GM19324 (cell line): ENCODE data around the gene FUT2.

Source experiments
- ATAC-seq: cut with Tn5 transposase; IDR thresholded peaks from one replicate; pipeline ENCODE4 v1.9.1; 2021; ENCODE audit warnings: mild to moderate bottlenecking, moderate library complexity; ENCODE audit not compliant: unreplicated experiment, low FRiP score

FUT2 gene

DNA sequence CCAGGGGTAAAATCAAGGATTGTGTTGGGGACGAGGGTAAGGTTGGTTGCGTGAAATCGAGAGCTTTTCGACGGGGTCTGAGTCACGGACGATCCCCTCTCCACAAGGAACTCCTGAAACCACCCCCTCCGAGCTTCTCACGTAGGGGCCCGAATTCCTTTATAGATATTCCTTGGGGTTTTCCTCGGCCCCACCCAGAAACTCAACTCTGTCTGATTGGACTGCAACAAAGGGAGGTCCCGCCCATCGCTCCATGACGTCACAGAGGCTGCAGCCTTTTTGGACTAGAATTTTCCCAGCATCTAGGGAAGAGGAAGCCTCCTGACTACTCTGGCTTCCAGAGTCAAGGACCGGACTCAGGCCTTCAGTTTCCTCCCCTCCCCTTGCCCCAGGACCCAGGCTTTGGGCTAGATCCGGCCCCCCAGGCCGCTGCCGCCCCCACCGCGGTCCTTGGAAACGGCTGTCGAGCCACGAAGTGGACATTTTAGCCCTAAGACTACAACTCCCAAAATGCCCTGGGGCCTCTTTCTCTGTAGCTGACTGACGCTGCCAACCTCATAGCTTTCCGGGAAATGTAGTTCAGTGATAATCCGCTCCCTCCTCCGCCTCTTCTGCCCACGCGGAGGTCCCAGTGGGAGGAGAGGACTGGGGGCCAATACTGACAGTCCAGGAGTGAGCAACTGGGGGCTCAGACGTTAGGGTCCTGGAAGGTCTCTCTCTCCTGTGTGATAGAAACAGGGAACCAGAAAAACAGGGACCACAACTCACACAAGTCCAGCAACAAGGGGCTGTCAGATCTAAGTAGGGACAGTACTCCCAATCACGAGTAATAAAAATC, 51.2 kb downstream of the FUT2 start, which contains the start of gene IZUMO1:
IZUMO1 (minus strand) TSS at position 172 of the 838 bp plus-strand sequence. CDS start 1,050 bp downstream, outside the sequence.
- no peak for ATAC-seq

DNA sequence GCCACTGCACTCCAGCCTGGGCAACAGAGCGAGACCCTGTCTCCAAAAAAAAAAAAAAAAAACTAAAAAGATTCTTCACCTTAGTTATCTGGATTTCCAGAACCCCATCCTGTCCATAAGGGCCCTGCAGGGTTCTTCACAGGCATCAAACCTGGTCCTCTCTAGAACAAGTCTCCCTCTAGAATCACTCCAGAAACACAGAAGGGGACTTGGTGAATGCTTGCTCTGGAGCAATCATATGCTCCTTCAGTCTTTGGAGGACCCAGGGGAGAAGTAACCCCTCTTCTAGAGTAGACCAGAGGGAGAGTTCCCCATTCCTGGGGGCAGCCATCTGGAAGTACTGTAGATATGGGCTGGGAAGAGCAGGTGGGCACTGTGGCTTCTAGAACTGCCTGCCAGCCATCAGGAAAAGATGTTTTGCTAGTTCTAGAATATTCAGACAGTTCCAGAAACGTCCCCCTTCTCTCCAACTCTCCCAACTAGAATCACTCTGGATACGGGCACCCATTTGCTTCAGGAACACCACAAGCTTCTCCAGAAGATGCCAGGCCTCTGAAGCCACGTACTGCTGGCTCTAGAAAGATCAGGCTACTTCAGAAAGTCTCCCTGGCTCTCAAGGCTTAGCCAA, 53.9 kb downstream of the FUT2 start:
- ATAC-seq = no peak

DNA sequence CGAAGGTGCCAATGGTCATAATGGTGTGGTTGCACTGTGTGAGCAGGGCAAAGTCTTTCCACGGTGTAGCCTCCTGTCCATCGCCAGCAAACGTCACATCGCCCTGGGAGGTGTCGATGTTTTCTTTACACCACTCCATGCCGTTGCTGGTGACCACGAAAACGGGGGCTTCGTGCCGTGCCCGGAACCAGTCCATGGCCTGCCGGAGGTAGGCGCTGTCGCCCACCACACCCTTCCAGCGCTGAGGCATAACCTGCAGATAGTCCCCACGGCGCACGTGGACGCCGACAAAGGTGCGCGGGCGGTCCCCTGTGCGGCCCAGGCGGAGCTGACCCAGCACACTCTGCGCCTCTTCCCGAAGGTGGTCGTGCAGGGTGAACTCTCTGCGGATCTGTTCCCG, 54.6 kb downstream of the FUT2 start:
- no peak for ATAC-seq

DNA sequence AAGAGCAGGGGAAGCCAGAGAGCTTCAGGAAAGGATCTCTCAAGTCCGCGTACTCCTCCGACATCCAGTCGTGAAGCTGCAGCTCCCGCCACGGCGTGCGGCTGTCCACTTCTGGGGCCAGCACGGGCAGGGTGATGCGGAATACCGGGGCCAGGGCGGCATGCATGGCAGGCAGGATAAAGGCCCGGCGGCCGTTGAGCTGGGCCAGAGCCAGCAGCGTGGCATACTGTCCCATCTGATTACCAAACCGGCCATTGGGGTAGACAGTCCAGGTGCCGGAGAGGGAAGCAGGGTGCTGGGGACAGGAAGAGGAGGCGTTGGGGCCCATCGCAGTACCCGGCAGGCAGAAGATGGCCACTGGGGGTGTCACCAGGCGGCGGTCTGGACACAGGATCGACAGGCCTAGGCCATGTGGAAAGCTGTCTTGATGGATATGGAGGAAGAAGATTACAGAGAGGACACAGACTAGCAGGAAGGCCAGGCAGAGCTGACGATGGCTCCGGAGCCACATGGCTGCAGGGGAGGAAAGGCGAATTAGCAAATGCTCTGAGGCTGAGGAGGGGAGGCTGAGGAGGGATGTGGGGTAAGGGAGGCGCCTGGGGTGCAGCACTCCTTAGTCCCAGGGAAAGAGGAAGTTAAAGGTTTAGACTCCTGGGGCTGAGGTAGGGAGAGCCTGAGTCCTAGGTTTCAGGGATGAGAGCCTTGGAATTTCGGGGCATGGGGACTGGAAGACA, 55.2 kb downstream of the FUT2 start:
- ATAC-seq = no peak

DNA sequence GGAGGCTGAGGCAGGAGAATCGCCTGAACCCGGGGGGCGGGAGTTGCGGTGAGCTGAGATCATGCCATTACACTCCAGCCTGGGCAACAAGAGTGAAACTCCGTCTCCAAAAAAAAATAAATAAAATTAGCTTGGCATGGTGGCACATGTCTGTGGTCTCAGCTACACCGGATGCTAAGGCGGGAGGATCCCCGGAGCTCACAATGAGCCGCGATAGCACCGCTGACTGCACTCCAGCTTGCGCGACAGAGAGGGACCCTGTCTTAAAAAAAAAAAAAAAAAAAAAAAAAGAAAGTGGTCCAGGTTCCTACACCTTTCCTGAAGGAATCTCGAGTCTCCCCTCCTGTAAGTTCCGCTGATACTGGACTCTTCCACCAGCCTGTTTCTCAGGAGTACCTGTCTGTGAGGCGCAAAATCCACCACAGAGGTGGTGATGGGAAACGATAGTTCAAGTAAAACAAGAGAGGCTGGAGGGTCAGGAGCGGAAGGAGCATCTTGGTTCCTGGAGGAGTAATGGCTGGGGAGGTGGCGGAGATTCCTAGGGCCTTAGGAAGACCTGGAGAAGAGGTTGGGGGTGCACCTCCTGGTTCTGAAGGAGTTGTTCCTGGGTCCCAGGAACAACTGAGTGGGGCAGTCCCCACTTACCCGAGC, 56.2 kb downstream of the FUT2 start:
- ATAC-seq = no peak

DNA sequence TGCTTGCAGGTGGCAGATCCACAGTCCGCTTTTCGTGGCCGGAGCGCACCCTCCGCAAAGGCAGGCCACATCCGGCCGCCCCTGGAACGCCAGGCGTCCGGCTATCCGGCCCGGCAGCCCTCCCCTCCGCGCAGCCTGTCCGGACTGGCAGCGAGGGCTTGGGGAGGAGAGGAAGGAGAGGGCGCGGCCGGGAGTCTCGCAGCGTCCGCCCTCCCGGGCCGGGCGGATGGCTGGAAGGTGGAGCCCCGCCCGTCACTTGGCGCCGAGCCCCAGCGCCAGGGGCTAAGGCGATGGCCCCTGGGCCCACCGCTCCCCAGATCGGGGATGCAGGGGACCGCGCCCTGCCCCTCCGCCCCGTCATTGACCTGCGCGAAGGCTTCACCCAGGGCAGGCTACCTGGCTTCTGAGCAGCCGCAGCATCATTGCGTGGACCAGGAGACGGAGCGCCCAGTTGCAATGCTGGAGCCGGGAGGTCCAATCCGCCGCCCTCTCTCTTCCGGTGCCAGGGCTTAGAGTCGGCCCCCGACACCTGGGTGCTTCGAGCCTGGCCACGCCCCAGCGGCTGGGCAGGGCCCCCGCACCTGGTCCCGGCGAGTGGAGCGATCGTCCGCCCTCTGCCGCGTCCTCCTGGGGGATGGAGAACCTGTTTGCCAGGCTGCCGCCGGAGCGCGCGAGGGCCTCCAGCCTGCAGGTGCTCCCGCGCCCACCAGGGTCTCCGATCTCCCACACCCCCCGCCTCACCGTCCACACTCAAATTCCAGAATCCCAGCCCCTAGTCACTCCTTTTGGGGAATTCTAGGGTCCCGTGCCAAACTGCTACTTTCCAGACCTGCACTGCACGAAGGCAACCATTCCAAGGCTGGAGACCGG, 57.0 kb downstream of the FUT2 start, which contains the start of gene FUT1:
FUT1 (minus strand) TSS at position 146 of the 870 bp plus-strand sequence. CDS start 1,360 bp downstream, outside the sequence.
- ATAC-seq = no peak

DNA sequence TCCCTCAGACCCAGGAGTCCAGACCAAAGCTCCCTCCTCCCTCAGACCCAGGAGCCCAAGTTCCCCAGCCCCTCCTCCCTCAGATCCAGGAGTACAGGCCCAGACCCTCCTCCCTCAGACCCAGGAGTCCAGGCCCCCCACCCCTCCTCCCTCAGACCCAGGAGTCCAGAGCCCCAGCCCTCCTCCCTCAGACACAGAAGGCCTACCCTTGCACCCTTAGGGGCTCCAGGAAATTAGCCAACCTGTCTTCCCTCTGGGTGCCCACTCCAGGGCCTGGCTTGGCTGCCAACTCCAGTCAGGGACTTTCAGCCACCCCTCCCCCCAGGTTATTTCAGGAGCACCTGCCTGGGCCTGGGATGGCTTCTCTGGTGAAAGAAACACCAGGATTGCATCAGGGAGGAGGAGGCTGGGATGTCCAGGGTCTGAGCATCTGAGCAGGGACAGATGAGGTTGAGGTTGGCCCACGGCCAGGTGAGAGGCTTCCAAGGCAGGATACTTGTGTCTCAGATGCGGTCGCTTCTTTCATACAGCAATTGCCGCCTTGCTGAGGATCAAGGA, 59.4 kb downstream of the FUT2 start, which contains the start of gene FGF21:
FGF21 (plus strand) TSS at position 441 of the 558 bp plus-strand sequence. CDS start 713 bp downstream, outside the sequence.
- no peak for ATAC-seq
